ENCODE measurements around the gene PLCH2.
A peak's percentile ranks its signal among the peaks of the same experiment; 100 is the strongest.

The PLCH2 gene

GRCh38 chr1:2516124-2516523 lies 40.0 kb downstream of the PLCH2 start:
- no peak for DNase-seq

DNA sequence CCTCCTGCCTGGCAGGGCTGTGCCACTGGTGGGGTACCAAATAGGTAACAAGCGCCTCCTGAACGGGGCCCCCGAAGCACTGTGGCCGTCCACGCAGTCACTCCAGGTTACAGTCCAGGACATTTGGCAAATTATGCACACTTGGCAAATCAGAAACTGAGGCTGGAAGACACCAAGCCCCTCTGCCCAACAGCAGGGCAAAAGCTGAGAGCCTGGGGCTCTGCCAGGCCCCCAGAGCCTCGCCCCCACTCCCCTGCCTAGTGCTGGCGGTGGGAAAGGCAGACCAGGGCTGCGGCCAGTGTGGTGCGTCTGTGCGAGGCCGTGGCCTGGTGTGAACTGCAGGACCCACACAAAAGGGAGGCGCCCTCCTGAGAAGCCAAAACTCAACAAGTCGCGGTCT lies 40.9 kb downstream of the PLCH2 start:
- DNase-seq = no peak

DNA sequence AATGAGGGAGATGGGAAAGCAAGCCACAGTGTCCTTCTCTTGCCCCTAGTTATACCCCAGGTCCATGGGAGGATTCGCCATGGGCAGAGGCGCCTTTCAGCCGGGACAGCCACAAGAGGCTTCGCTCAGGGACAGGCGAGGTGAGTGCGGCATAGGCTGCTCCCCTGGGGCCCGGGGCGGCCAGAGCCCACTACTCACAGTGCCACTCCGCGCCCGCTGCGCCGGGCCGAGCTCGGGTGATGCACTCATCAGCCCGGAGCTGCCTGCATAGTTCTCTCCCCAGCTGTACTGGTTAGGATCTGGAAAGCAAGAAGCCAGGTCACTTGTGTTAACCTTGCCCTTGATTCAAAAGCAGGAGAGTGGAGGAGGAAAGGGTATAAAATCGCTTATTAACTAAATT lies 41.9 kb downstream of the PLCH2 start:
- DNase-seq = no peak

- DNase-seq = no peak
Measured at GRCh38 chr1:2518528-2518927, 42.4 kb downstream of the PLCH2 start.

DNA sequence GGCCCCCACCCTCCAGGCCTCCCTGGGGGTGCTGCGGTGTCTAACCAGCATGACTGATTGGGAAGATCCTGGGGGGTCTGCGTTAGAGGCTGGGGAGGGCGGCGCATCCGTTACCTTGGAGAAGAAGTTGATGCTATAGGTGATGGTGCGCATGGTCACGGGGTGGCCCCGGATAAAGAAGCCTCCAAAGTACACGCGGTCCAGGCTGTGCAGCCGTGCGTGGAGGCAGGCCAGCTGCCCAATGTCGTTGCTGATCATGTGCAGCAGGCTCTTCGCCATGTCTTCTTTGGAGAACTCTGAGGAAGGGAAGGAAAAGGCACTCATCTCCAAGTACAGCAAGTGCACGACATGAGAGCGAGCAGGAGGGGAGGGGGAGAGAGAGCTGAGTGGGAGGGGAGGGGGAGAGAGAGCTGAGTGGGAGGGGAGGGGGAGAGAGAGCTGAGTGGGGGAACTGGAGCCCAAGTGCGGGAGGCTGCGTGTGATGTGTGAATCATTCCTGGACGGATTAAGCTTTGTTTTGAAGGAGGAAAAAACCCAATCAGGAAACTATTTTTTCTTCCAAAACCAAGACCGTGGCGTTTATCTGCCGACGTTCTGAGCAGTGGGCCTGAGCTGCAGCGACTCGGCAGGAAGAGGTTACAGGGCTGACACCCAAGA lies 43.1 kb downstream of the PLCH2 start:
- no peak for DNase-seq

GRCh38 chr1:2519729-2520128 lies 43.6 kb downstream of the PLCH2 start:
- DNase-seq = no peak

DNA sequence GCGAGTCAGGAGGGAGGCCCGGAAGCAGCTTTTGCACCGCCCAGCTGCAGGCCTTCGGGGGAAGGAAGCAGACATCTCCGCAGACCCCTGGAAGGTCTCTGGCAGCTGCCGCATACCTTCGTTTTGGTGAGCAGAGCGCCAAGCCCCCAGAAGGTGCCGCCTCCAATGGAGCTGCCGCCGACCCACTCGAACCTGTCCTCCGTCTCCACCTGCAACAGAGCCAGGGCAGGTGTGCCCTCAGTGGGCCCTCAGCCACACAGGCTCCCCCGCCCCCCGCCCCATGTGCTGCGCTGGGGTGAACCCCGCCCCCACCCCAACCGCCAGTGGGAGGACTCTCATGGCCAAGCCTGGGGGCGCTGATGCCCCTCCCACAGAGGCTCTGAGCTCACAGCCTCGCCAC lies 44.1 kb downstream of the PLCH2 start:
- DNase-seq = no peak

DNA sequence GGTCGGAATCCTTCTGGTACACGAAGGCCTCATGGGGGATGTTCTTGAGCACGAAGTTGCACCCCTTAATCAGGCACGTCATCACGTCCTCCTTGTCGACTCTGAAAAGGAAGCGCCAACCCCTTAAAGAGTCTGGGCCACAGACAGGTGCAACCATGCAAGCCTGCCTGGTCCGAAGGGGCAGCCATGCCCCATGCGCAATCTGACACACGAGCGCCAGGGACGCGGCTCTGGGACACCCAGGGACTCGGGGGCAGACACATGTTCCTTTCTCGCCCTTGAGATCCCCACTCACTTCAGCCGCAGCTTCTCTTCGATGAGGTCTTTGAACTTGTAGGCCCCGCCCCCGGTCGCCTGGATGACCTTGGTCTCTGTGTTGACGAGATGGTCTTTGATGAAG lies 44.7 kb downstream of the PLCH2 start:
- no peak for DNase-seq

- no peak for DNase-seq
Measured at GRCh38 chr1:2522230-2522629, 46.1 kb downstream of the PLCH2 start.

- DNase-seq = no peak
Measured at GRCh38 chr1:2523191-2523890, 47.3 kb downstream of the PLCH2 start.

DNA sequence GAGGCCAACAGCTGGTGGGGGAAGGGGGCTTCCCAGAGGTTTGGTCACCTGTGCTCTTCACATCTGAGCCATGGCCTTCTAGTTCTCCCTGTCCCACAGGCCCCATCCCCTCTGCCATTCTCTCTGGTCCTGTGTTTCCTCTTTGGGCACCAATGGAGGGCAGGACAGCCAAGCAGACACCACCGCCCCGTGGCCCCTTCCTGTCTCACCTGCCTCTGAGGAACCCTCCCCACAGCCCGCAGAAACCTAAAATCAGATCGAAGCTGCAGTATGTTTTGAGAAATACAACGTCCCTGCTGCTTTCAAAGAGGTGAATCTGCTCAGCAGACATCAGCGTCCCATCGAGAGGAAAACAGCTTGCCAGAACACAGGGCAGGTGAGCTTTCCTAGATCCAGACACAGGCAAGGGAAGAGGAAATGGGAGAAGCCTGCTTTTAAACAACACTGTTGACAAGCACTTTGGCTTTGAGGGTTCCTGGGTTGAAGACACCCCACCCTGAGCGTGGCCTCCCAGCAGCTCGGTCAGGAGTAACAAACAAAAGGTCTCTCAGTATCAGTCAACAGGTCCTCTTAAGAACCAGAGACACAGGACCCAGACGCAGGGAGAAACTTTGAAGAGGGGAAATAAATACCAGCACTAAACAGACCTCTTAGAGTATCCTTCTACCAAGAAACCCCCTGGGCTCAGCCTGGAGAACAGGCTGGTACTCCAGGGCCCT lies 48.0 kb downstream of the PLCH2 start:
- no peak for DNase-seq

DNA sequence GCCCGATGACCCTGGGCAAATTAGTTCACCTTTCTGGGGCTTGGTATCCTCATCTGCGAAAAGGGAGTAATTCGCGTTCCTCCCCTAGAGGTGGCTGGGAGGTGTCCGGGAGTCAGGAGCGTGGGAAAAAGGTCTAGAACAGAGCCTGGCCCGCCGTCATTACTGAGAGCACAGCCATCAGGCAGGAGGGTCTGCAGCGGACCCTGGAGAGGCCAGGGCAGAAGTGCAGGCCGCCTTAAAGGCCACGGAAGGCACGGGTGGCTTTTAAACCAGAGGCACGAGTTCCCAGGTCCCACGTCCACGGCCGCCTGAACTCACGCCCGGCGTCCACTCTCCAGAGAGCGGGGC lies 49.5 kb downstream of the PLCH2 start:
- no peak for DNase-seq

DNA sequence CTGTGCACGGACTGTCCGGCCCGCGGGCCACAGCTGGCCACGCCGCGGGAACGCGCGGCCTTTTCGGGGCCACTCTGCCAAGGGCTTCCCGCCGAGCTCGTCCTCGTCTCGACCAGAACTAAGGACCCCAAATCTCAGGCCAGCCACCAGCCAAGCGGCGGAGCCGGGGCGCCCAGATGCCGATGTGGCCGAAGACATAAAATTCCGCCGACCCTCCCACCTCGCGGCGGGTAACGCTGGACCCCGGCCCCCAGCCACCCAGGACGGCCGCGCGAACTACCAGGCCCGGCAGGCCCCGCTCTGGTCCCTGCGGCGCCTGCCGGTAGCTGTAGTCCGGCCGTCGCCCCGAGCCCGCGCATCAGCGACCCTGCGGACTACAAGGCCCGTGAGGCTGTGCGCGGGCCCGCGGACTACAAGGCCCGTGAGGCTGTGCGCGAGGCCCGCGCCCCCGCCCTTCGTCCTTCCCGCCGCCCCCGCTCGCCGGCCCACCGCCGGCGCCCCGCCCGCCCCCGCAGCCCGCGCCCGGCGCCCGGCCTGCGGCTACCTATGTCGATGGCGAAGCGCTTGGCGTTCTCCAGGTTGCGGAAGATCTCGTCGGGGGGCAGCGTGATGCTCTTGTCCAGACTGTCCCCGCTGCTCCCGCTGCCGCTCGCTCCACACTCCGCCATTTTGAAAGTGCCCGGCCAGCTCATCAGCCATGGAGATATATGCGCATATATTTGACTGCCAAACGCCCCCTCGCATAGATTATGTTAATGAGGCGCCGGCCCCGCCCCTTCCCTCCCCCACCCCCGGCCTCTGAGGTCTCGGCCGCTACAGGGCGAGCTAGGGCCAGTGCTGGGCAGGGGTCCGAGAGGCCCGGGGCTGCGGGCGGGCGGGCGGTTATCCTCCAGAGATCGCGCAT lies 50.1 kb downstream of the PLCH2 start, which contains the start of gene PANK4:
TSS of gene PANK4 (minus strand) at position 677 of the 904 bp plus-strand sequence. CDS start at position 668, 9 bp downstream.
- DNase-seq = peak; percentile 84

DNA sequence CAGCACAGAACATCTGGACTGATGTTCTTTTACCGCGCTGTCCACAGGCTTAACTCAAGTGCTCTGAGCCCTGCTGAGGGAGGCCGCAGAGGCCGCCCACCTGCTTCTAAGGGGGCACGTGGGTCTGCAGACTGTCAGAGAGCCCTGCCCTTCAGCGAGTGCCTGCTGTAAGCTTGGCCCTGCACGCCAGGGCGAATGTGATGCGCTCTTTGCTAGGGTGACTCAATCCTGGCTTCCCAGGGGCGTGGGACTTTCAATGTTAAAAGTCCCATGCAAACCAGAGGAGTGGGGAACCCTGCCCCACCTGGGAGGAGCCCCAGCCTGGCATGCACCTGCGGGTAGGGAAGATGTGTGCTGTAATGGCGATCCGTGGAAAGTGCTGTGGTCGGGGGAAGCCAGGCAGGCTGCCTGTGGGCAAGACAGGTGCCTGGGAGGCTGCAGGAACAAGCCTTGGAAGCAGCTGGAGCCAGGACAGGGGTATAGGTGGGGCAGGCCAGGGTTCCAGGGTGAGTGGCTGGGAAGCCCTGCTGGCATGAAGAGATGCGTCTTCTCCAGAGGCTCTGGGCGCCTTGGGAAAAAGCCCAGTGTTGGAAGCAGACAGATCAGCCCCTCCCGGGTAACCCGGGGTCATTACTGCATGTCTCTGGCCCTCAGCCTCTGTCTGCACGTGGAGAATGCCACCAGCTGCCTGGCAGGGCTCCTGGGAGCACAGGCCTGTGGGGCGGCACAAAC lies 50.9 kb downstream of the PLCH2 start:
- peak; percentile 84 for DNase-seq

- DNase-seq = no peak
Measured at GRCh38 chr1:2527556-2527860, 51.4 kb downstream of the PLCH2 start.

DNA sequence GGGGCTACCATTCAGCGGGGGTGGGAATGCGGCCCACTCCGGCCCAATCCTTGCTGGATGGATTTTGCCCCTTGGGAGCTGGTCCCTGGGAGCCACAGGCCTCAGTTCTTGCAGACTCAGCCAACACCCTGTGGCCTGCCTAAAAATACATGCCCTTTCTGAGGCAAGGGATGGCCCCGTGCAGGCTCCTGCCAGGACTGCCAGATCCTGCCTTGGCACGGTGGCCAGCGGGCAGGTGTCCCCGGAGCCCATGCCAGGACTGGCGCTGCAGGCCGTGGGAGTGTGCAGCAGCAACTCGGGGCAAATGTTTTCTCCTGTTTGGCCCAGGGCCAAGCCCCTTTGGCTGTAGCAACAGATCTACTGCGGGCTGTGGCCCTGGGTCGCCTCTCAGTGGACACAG lies 51.9 kb downstream of the PLCH2 start:
- DNase-seq = peak; percentile 17

DNA sequence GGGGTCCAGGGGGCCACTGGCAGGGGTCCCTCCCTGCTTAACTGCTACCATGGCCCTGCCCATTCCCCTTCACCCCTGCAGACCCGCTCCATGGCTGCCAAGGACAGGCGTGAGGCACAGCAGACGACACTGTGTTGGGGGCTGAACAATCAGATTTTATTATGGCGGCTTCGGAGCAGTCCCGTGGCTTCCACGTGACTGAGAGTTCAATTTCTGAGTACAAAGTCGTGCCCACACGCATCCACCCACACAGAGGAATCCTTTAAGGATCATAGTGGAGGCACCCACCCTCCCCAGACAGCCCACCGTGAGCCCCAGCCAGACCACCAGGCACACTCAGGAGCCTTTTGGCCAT lies 52.5 kb downstream of the PLCH2 start:
- no peak for DNase-seq

DNA sequence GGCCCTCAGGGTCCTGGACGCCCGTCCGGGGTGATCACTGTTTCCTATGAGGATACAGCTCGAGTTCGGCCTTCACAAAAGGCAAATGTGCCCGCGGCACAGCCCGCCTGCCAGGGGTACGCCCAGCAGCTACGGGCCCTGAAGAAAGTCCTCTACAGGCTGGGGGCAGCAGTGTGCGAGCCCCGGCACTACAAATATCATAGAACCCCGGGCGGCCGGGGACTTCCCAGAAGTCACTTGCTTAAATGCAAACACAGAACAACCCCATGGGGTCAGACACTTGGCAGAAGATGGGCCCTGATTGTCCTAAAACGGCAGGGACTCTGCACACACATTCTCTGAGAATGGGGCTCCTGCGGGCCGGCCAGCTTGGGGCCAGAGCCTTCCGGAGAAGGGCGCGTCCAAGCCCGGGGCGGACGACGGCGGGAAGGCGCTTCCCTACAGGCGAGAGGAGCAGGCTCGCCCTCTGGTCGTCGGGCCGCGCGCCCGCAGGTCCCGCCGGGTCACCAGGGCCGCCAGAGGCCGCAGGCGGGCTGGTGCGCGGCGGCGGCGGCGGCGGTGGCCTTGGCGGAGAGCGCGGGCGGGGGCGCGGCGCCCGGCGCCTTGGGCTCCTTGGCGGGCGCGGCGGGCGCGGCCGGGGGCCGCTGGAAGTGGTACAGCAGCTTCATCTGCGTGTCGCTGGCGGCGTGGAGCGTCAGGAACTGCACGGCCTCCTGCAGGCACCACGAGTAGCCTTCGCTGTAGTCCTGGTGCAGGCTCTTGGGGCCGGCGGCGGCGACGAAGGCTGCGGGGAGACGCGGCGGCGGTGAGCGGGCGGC lies 53.1 kb downstream of the PLCH2 start:
- peak; percentile 27 for DNase-seq

DNA sequence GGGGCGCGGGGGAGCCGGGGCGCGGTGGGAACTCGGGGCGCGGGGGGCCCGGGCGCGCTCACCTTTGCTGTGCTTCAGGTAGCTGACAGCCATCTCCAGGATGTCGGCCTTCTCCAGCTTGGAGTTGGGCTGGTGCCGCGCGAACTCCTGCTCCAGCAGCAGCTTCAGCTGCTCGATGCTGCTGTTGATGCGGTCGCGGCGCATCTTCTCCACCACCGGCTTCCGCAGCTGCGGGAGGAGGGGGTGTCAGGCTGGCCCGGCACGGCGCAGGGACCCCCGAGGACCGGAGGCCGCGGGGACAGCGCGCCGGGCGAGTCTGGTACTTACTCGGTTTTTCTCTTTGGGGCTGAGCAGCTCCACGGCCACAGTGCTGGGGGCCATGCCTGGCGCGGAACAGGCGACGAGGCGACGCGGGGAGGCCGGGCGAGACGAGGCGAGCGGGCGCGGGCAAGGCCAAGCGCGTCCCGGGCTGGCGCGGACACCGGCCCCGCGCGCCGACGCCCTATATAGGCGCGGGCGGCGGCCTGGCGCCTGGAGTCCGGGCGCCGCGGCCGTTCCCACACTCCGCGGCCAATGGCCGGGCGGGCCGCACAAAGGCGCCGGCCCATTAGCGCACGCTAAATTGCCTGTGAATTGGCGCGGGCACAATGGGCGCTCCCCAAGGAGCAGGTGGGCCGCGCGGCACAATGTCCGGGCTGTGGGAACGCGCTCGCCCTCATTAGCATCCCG lies 53.9 kb downstream of the PLCH2 start, which contains the start of gene HES5:
TSS of gene HES5 (minus strand) at position 480 of the 729 bp plus-strand sequence. CDS start at position 381, 99 bp downstream.
- peak; percentile 73 for DNase-seq

DNA sequence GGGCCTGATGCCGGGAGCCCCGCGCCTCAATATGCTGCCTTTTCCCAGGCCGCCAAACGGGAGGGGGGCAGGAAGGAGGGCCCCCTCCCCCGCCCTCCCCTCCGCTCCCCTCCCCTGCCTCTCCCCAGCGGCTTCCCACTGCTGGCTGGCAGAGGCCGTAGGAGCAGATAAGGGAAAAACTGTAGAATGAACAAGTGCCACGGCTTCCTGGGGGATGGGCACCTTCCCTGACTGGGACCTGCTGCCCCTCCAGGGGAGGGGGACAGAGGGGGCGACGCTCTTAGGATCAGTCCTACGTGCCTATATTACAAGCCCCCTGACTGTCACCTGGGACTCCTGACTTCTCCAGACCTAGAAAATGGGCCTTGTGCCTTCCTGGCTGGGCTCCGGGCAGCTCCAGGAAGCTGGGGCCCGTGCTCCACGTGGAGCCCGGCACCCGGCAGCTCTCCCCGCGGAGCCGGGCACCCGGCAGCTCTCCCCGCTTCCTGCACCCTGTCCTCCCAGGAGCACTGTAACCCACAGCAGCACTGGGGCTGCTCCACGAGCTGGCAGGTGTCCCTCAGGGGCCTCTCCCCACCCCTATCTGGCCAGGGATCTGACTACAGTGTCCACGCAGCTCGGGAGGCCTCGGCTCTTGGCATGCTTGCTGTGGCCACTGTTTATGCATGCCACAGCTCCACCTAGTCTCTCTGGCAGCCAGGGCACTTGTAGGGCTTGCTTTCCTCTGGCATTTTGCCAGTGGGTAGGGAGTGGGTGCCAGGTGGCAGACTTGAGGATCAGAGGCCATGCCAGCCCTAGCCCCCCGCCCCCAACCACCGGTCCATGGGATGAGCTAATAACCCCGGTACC lies 54.6 kb downstream of the PLCH2 start:
- DNase-seq = peak; percentile 86
